Islet precursor cell (in vitro differentiated cells): ENCODE data around the gene CLTC.

Experiments used
- DNase-seq: peaks from one replicate; pipeline ENCODE4 v3.0.0-alpha.2; 2018

Gene CLTC

GRCh38 chr17:59684967-59685366, 65.3 kb downstream of the CLTC start:
- no peak for DNase-seq

GRCh38 chr17:59688008-59688407, 68.3 kb downstream of the CLTC start:
- no peak for DNase-seq

- DNase-seq = no peak
Observed at GRCh38 chr17:59688496-59688895, 68.8 kb downstream of the CLTC start.

- no peak for DNase-seq
Observed at GRCh38 chr17:59693582-59693981, 73.9 kb downstream of the CLTC start.

- no peak for DNase-seq
Observed at GRCh38 chr17:59694344-59694743, 74.6 kb downstream of the CLTC start.

GRCh38 chr17:59695945-59696681, 76.4 kb downstream of the CLTC start:
- no peak for DNase-seq

- DNase-seq = no peak
Observed at GRCh38 chr17:59696682-59697277, 77.1 kb downstream of the CLTC start.

GRCh38 chr17:59698143-59698542, 78.4 kb downstream of the CLTC start:
- DNase-seq = no peak

GRCh38 chr17:59699218-59699617, 79.5 kb downstream of the CLTC start:
- no peak for DNase-seq

GRCh38 chr17:59699786-59700185, 80.1 kb downstream of the CLTC start:
- DNase-seq = no peak

GRCh38 chr17:59702304-59702703, 82.6 kb downstream of the CLTC start:
- DNase-seq = no peak

GRCh38 chr17:59707149-59707970, 87.7 kb downstream of the CLTC start, which contains the start of the genes PTRH2 and VMP1:
Gene PTRH2 (minus strand): TSS chr17:59707430. CDS start chr17:59697978, 9,452 bp downstream.
Gene VMP1 (plus strand): TSS chr17:59707654. CDS start chr17:59731447, 23,793 bp downstream.
- DNase-seq = peak; percentile 100

GRCh38 chr17:59707971-59708430, 88.3 kb downstream of the CLTC start:
- DNase-seq = no peak

- DNase-seq = no peak
Observed at GRCh38 chr17:59711936-59712335, 92.2 kb downstream of the CLTC start.

GRCh38 chr17:59712862-59713261, 93.2 kb downstream of the CLTC start:
- DNase-seq = no peak

- no peak for DNase-seq
Observed at GRCh38 chr17:59714255-59714654, 94.6 kb downstream of the CLTC start.

GRCh38 chr17:59716427-59716826, 96.7 kb downstream of the CLTC start:
- no peak for DNase-seq

GRCh38 chr17:59719526-59719925, 99.8 kb downstream of the CLTC start:
- no peak for DNase-seq

GRCh38 chr17:59722623-59723022, 102.9 kb downstream of the CLTC start:
- DNase-seq = no peak

GRCh38 chr17:59723041-59723440, 103.3 kb downstream of the CLTC start:
- no peak for DNase-seq

- DNase-seq = no peak
Observed at GRCh38 chr17:59723607-59724006, 103.9 kb downstream of the CLTC start.

GRCh38 chr17:59725691-59726090, 106.0 kb downstream of the CLTC start:
- DNase-seq = no peak

GRCh38 chr17:59727817-59728533, 108.3 kb downstream of the CLTC start:
- DNase-seq = no peak
